H1 (cell line): ENCODE results near the gene IQCK. TPM values are rescaled to one million over a fixed set of nuclear protein-coding genes. Genes with fewer than 3 reads are reported as not detected.

Experiments
- SIN3A ChIP-seq, 2 experiments: IDR thresholded peaks in 1 of 2; conservative IDR thresholded peaks in 1 of 2; 2 replicates each; pipeline ENCODE4 v1.6.1; 2011 to 2012; ENCODE audit warnings: low read length in 2 of 2, improper control_type of control experiment in 1 of 2, low read depth in 1 of 2, mild to moderate bottlenecking in 1 of 2
- SIX5 ChIP-seq: IDR thresholded peaks from 2 replicates; pipeline ENCODE4 v1.6.1; 2011; ENCODE audit warnings: mild to moderate bottlenecking, low read depth, low read length
- SP4 ChIP-seq: IDR thresholded peaks from 2 replicates; pipeline ENCODE4 v1.6.1; 2012; ENCODE audit warnings: low read length, inconsistent platforms
- SRF ChIP-seq: IDR thresholded peaks from 2 replicates; pipeline ENCODE4 v1.6.1; 2011; ENCODE audit warnings: mild to moderate bottlenecking, low read depth, low read length, moderate library complexity
- polyA plus RNA-seq, 7 experiments: library from polyadenylated mRNA; depleted of rRNA in 3 of 7; stranded (reverse) in 5 of 7; unstranded in 2 of 7; fragments of >200 nt in 5 of 7; fragments of 200-250 nt in 2 of 7; gene quantifications; 1 replicate in 5 of 7; 2 replicates in 1 of 7; 4 replicates in 1 of 7; pipeline versions ENCODE4 v1.2.1 to v1.2.3, GENCODE V29; 2011 to 2013; ENCODE audit warnings: missing spikeins in 2 of 7, mixed read lengths in 2 of 7
- total RNA-seq: library from RNA; stranded (reverse); fragmentation: NEBNext Ultra II Directional; extraction: Animal tissue kit (Norgen Biotek cat#: 25700); gene quantifications from 2 replicates; pipeline ENCODE4 v1.2.1, GENCODE V29; 2021

Gene IQCK
- total and polyA plus RNA-seq, 2 of the 8 experiments (the other 6 are each of a cell fraction or from before 2014, with no cell fraction given): 6.2 to 9.3 TPM

DNA sequence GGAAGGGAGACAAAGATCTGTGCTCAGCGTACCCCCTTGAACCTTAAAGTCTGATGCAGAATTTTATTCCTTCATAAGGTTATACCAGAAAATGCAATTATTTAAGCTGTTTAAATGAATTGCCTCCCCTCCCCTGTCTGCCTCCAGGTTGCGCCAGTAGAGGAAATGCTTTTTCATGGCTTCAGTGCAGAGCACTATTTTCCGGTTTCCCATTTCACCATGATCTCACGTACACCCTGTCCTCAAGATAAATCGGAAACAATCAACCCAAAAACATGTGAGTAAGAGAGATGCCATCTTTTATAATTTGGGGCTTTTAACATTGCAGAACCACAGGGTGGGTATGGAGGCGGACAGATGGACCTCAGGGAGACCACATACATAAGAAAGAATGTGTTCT is 15.5 kb downstream of the IQCK start (continued):
- TF ChIP-seq SP4 (no peak), SRF (no peak), SIN3A (conservative IDR thresholded peaks at IDR 0.05 in 1 of 2, IDR thresholded peaks at IDR 0.05 in 1 of 2; ENCODE audit: low read depth in 1 of 2, low read length in 2 of 2) (no peak), SIX5 (no peak)
